Endodermal cell (in vitro differentiated cells): ENCODE results near the gene MRAP2. TPM values are rescaled to one million over a fixed set of nuclear protein-coding genes. Genes with fewer than 3 reads are reported as not detected.

Experiments used
- DNase-seq: peaks from one replicate; pipeline ENCODE4 v3.0.0-alpha.2; 2017
- H3K27ac ChIP-seq: 2 replicates; pipeline ENCODE4 v1.5.1; 2013; ENCODE audit warnings: mild to moderate bottlenecking, low read depth, low read length, moderate library complexity
- H3K27me3 ChIP-seq: 2 replicates; pipeline ENCODE4 v1.6.1; 2013; ENCODE audit warnings: mild to moderate bottlenecking, low read length, moderate library complexity; ENCODE audit not compliant: insufficient read depth, control insufficient read depth, poor library complexity, severe bottlenecking
- H3K36me3 ChIP-seq: 2 replicates; pipeline ENCODE4 v1.7.0; 2013; ENCODE audit warnings: mild to moderate bottlenecking, low read length, moderate library complexity; ENCODE audit not compliant: control insufficient read depth, insufficient read depth
- H3K4me1 ChIP-seq: one replicate; pipeline ENCODE4 v1.7.0; 2013; ENCODE audit warnings: low read length; ENCODE audit not compliant: control insufficient read depth, insufficient read depth
- H3K4me3 ChIP-seq: 2 replicates; pipeline ENCODE4 v1.5.1; 2013; ENCODE audit warnings: mild to moderate bottlenecking, low read length, moderate library complexity
- H3K9ac ChIP-seq: 2 replicates; pipeline ENCODE4 v1.6.1; 2013; ENCODE audit warnings: mild to moderate bottlenecking, low read length, moderate library complexity; ENCODE audit not compliant: poor library complexity, severe bottlenecking; ENCODE audit errors: extremely low read depth
- H3K9me3 ChIP-seq: 2 replicates; pipeline ENCODE4 v1.6.1; 2013; ENCODE audit warnings: mild to moderate bottlenecking, low read length, moderate library complexity; ENCODE audit not compliant: control insufficient read depth
- H3K27ac Mint-ChIP-seq: 2 replicates; pipeline ENCODE4 v1.8.0; 2020; ENCODE audit warnings: mixed read lengths
- H3K27me3 Mint-ChIP-seq: 2 replicates; pipeline ENCODE4 v1.8.0; 2021; ENCODE audit warnings: mild to moderate bottlenecking, mixed read lengths; ENCODE audit not compliant: insufficient read depth
- H3K36me3 Mint-ChIP-seq: 2 replicates; pipeline ENCODE4 v1.8.0; 2020; ENCODE audit warnings: low read depth, mixed read lengths
- H3K4me1 Mint-ChIP-seq: 2 replicates; pipeline ENCODE4 v1.8.0; 2020; ENCODE audit warnings: mixed read lengths
- H3K4me3 Mint-ChIP-seq: 2 replicates; pipeline ENCODE4 v1.8.0; 2020; ENCODE audit warnings: mild to moderate bottlenecking, moderate library complexity, mixed read lengths
- H3K9me3 Mint-ChIP-seq: 2 replicates; pipeline ENCODE4 v1.8.0; 2020; ENCODE audit warnings: mild to moderate bottlenecking, mixed read lengths
- WGBS, 2 experiments: methylation state at CpG; one replicate each; pipeline versions ENCODE4 v1.1.5 to v1.1.7; 2013; ENCODE audit warnings: missing lambda C conversion rate in 2 of 2, mixed read lengths in 1 of 2; ENCODE audit not compliant: insufficient coverage in 1 of 2, insufficient read length in 1 of 2; 5-methylcytosine and 5-hydroxymethylcytosine counted together
- total RNA-seq, 2 donors: library from RNA; stranded (reverse); fragmentation: NEBNext Ultra II Directional in 1 of 2; extraction: Animal tissue kit (Norgen Biotek cat#: 25700) in 1 of 2; gene quantifications; 2 replicates in 1 of 2; 3 replicates in 1 of 2; pipeline ENCODE4 v1.2.1, GENCODE V29; 2021
- TF ChIP-seq, protein P1 (sequence below): fragments of 200-600 bp; sonication (generic); conservative IDR thresholded peaks from 2 replicates; pipeline ENCODE4 v1.5.0; 2021; ENCODE audit warnings: antibody characterized with exemption, mild to moderate bottlenecking

The MRAP2 gene
- total RNA-seq, 2 donors from 2014 or later, result 10.7 to 10.8 TPM

DNA sequence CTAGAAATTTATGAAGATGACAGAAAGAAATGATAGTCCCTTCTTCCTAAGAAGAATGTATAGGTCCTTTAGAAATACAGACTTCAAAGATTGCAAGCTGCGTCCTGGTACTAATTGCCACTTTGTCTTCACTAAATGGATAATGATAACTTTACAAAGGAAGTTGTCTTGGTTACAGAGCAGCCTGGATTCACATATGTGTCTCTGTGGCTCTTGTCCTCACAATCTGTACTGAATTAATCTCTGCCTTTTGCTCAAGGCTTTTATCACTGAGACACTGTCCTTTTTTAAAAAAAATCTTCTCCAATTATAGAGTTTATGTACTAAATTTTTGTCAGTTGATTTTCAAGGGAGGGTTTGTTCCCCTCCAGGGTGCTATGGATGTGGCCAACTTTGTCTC lies 17.5 kb upstream of the MRAP2 start:
- Mint-ChIP-seq H3K4me3 (no peak overlapping the region), H3K36me3 (no peaks in the 10 kb centered on the region), H3K9me3 (no peaks in the 10 kb centered on the region), H3K27me3 (no peaks in the 10 kb centered on the region), H3K4me1 (peaks cover 8% of the 10 kb centered on the region), H3K27ac (no peak overlapping the region)
- Histone ChIP-seq H3K9me3 (no peaks in the 10 kb centered on the region), H3K4me3 (no peak overlapping the region), H3K36me3 (no peaks in the 10 kb centered on the region), H3K27ac (no peak overlapping the region), H3K27me3 (no peaks in the 10 kb centered on the region), H3K4me1 (no peaks in the 10 kb centered on the region), H3K9ac (no peak overlapping the region)
- 60 to 78% methylated on average over 1 of the region's 1 CpG for WGBS, 2 experiments
- TF ChIP-seq, protein P1, sequence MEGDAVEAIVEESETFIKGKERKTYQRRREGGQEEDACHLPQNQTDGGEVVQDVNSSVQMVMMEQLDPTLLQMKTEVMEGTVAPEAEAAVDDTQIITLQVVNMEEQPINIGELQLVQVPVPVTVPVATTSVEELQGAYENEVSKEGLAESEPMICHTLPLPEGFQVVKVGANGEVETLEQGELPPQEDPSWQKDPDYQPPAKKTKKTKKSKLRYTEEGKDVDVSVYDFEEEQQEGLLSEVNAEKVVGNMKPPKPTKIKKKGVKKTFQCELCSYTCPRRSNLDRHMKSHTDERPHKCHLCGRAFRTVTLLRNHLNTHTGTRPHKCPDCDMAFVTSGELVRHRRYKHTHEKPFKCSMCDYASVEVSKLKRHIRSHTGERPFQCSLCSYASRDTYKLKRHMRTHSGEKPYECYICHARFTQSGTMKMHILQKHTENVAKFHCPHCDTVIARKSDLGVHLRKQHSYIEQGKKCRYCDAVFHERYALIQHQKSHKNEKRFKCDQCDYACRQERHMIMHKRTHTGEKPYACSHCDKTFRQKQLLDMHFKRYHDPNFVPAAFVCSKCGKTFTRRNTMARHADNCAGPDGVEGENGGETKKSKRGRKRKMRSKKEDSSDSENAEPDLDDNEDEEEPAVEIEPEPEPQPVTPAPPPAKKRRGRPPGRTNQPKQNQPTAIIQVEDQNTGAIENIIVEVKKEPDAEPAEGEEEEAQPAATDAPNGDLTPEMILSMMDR, result no peak
- no peak for DNase-seq

DNA sequence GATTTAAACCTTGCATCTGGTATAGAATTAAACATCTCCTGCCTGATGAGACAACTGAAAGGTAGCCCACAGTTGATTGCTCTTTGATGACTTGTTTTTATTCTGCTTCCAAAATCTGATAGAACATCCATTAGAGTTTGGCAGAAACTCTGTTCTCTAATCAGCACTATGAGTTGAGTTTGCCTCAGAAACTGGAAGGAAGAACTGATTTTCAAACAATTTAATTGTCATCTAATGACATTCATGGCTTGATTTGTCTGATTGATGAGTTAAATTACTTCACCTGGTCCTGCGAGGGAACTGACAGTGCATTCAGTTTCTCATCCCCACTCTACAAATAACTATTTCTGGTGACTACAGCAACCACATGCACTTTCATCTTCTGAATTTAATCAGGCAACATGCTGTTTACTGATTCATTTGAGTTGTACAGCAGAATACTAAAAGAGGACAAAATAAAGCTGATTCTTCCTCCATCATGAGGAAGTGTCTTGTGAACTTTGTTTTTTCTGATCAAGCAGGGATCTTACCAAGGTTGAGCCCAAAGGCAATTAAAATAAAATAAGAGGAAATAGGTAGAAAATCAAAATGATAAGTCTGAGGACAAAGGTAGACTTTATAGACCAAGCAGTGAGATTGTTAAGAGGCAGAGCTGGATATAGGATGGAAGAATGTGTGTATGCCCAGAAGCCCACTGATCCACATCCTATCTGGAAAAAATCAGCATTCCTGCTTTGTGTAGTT lies 15.7 kb upstream of the MRAP2 start:
- peaks cover 8% of the 10 kb centered on the region for H3K4me1 Mint-ChIP-seq
- H3K27me3 ChIP-seq, result no peaks in the 10 kb centered on the region
- no peak overlapping the region for H3K27ac ChIP-seq
- no peaks in the 10 kb centered on the region for H3K27me3 Mint-ChIP-seq
- no peaks in the 10 kb centered on the region for H3K4me1 ChIP-seq
- H3K9me3 ChIP-seq, result no peaks in the 10 kb centered on the region
- H3K36me3 ChIP-seq, result no peaks in the 10 kb centered on the region
- 67 to 94% methylated on average over 1 of the region's 1 CpG for WGBS, 2 experiments
- no peaks in the 10 kb centered on the region for H3K36me3 Mint-ChIP-seq
- no peak overlapping the region for H3K4me3 ChIP-seq
- no peak overlapping the region for H3K27ac Mint-ChIP-seq
- no peaks in the 10 kb centered on the region for H3K9me3 Mint-ChIP-seq
- no peak overlapping the region for H3K4me3 Mint-ChIP-seq
- TF ChIP-seq, protein P1, result no peak
- no peak overlapping the region for H3K9ac ChIP-seq
- DNase-seq, result no peak

DNA sequence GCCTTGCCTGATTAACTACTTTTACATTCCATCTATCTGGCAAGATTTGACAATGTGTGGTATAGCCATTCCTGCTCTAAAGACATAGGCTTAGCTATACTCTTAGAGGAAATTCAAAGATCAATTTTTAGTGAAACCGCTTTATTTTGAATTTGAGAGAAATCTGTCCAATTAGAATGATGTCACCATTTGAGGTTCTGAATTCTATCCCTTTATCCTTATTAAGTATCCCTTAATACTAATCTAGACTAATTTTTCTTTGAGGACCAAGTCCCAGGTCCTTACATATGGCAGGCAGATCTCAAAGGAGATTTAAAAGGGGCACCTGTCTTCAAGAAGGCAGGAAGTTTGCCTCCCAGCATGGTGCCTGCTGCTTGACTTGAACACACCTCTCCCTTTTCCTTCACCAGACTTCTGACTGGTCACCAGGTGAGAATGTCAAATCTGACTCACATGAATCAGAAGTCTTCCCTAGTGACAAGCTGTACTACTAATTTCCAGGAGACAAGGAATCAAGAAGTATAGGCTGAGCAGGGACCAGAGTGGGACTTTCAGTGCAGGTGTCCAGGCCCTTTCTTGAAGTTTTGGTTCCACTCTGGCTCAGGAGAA lies 15.0 kb upstream of the MRAP2 start:
- Histone ChIP-seq H3K9me3 (no peaks in the 10 kb centered on the region), H3K4me1 (no peaks in the 10 kb centered on the region), H3K9ac (no peak overlapping the region), H3K4me3 (no peak overlapping the region), H3K27ac (no peak overlapping the region), H3K36me3 (no peaks in the 10 kb centered on the region), H3K27me3 (no peaks in the 10 kb centered on the region)
- peak; percentile 58 for DNase-seq
- WGBS, 2 experiments, result 93 to 100% methylated on average over 1 of the region's 1 CpG
- no peaks in the 10 kb centered on the region for H3K27me3 Mint-ChIP-seq
- no peaks in the 10 kb centered on the region for H3K36me3 Mint-ChIP-seq
- no peak overlapping the region for H3K27ac Mint-ChIP-seq
- no peak overlapping the region for H3K4me3 Mint-ChIP-seq
- H3K4me1 Mint-ChIP-seq, result peaks cover 8% of the 10 kb centered on the region
- TF ChIP-seq, protein P1, result no peak
- H3K9me3 Mint-ChIP-seq, result no peaks in the 10 kb centered on the region
